GM12878 (cell line): ENCODE measurements around the gene LASP1NB.
A peak's percentile ranks its signal among the peaks of the same experiment; 100 is the strongest.

Experiments
- ATAC-seq: fragments of 200-7000 bp; cut with Tn5 transposase; 3 replicates; pipeline ENCODE4 v1.9.1; 2020; ENCODE audit warnings: mild to moderate bottlenecking, moderate library complexity
- BruUV-seq: library from RNA; stranded (reverse); fragments of 400-500 nt; replicated peaks from 2 replicates; lab custom pipeline; 2021; lab: Mats Ljungman, UMichigan
- CTCF ChIA-PET: fragments of 300-600 bp; sonication (Branson Sonifier 250); formaldehyde crosslinking; extraction: SDS; loops from one replicate; lab custom pipeline; 2021; ENCODE audit warnings: inconsistent platforms; lab: Yijun Ruan, JAX
- POLR2A ChIA-PET: fragments of 350-600 bp; formaldehyde crosslinking; extraction: SDS; loops from one replicate; lab custom pipeline; 2021; ENCODE audit warnings: inconsistent platforms; lab: Charles Lee
- RAD21 ChIA-PET: fragments of 300-600 bp; sonication (Branson Sonifier 250); formaldehyde crosslinking; loops from one replicate; lab custom pipeline; 2023; ENCODE audit warnings: antibody characterized with exemption; ENCODE audit not compliant: unreplicated experiment; lab: Charles Lee
- SMC1A ChIA-PET: fragments of 300-600 bp; sonication (Branson Sonifier 250); formaldehyde crosslinking; loops from one replicate; lab custom pipeline; 2023; ENCODE audit not compliant: unreplicated experiment, uncharacterized antibody; lab: Charles Lee
- DNase-seq: peaks from one replicate; pipeline ENCODE4 v3.0.0-alpha.2; 2011; ENCODE audit warnings: low read depth, low spot score
- FAIRE-seq: peaks from 3 replicates; lab custom pipeline; 2011; peaks lifted over from hg19 to GRCh38; lab: Jason Lieb, UNC
- H2AFZ ChIP-seq: 2 replicates; pipeline ENCODE4 v1.6.0; 2011; ENCODE audit warnings: low read depth, low read length, control low read depth; ENCODE audit not compliant: control insufficient read depth
- H3K27ac ChIP-seq: 2 replicates; pipeline ENCODE4 v1.5.1; 2011; ENCODE audit warnings: control low read depth; ENCODE audit not compliant: control insufficient read depth, insufficient read depth
- H3K27me3 ChIP-seq, 2 experiments: replicated peaks in 1 of 2; 2 replicates each; pipeline versions ENCODE4 v1.6.0 to v1.6.1; 2011; ENCODE audit warnings: low read length in 1 of 2; ENCODE audit not compliant: control insufficient read depth in 2 of 2, insufficient read depth in 2 of 2
- H3K36me3 ChIP-seq, 2 experiments: 2 replicates each; pipeline ENCODE4 v1.5.1; 2011; ENCODE audit warnings: low read length in 1 of 2; ENCODE audit not compliant: control insufficient read depth in 2 of 2, insufficient read depth in 2 of 2
- H3K4me1 ChIP-seq: 2 replicates; pipeline ENCODE4 v1.6.1; 2011; ENCODE audit warnings: mild to moderate bottlenecking, low read length, moderate library complexity, mixed read lengths; ENCODE audit not compliant: control insufficient read depth, insufficient read depth
- H3K4me2 ChIP-seq: 2 replicates; pipeline ENCODE4 v1.6.0; 2011; ENCODE audit warnings: control low read depth; ENCODE audit not compliant: control insufficient read depth, insufficient read depth
- H3K4me3 ChIP-seq: fragments of 200-600 bp; sonication (generic); 2 replicates; pipeline ENCODE4 v1.5.1; 2016
- H3K79me2 ChIP-seq: 2 replicates; pipeline ENCODE4 v1.6.0; 2011; ENCODE audit warnings: low read length; ENCODE audit not compliant: control insufficient read depth, insufficient read depth
- H3K9ac ChIP-seq: 2 replicates; pipeline ENCODE4 v1.8.0; 2011; ENCODE audit warnings: low read length, control low read depth, mixed read lengths; ENCODE audit not compliant: control insufficient read depth, insufficient read depth
- H3K9me3 ChIP-seq: replicated peaks from 3 replicates; pipeline ENCODE4 v1.5.1; 2011; ENCODE audit warnings: mild to moderate bottlenecking, low read length; ENCODE audit not compliant: control insufficient read depth, insufficient read depth
- H4K20me1 ChIP-seq: 2 replicates; pipeline ENCODE4 v1.6.0; 2011; ENCODE audit not compliant: control insufficient read depth, insufficient read depth
- CUX1 ChIP-seq: IDR thresholded peaks from 2 replicates; pipeline ENCODE4 v1.6.1; 2012; ENCODE audit warnings: improper control_type of control experiment, low read depth, low read length; ENCODE audit not compliant: insufficient replicate concordance
- NFXL1 ChIP-seq: fragments of 450-650 bp; IDR thresholded peaks from 2 replicates; pipeline ENCODE4 v1.6.1; 2017; ENCODE audit warnings: antibody characterized with exemption, mild to moderate bottlenecking, borderline replicate concordance
- SMARCA5 ChIP-seq: fragments of 450-650 bp; IDR thresholded peaks from 2 replicates; pipeline ENCODE4 v1.6.1; 2017; ENCODE audit warnings: mild to moderate bottlenecking
- SPI1 ChIP-seq: IDR thresholded peaks from 2 replicates; pipeline ENCODE4 v1.6.1; 2011; ENCODE audit warnings: low read depth, mild to moderate bottlenecking, low read length, moderate library complexity, borderline replicate concordance; ENCODE audit not compliant: insufficient read depth
- WGBS: methylation state at CpG from one replicate; pipeline ENCODE4 v1.1.6; 2016; ENCODE audit warnings: low lambda C conversion rate; ENCODE audit not compliant: insufficient replicate concordance, insufficient coverage; ENCODE audit errors: missing lambda C conversion rate; 5-methylcytosine and 5-hydroxymethylcytosine counted together
- in situ Hi-C: fragments of 300-500 bp; cut with MboI; formaldehyde crosslinking; loops from 9 replicates; pipeline ENCODE4 v1.14.3; 2018; ENCODE audit warnings: mixed read lengths
- intact Hi-C: fragments of 100-400 bp; cut with micrococcal nuclease; formaldehyde crosslinking; loops from one replicate; pipeline ENCODE4 v1.14.2; 2022; ENCODE audit not compliant: unreplicated experiment

The LASP1NB gene

GRCh38 chr17:38898812-38899348 lies 26.5 kb upstream of the LASP1NB start (continued):
- TF ChIP-seq CUX1 = no peak
- no peak for TF ChIP-seq NFXL1

- Histone ChIP-seq H3K27ac (peak overlapping the region; percentile 96), H3K4me2 (peak overlapping the region; percentile 84), H3K36me3 (peaks cover 14 to 16% of the 10 kb centered on the region in 2 experiments), H3K79me2 (peaks cover 4% of the 10 kb centered on the region), H3K9me3 (no peaks in the 10 kb centered on the region; the same call in 2 of the 3 replicates), H2AFZ (peak overlapping the region; percentile 75), H3K4me3 (0 out of 2 replicates have a peak overlapping the region, but pooled peaks have one; percentile 15)
- in situ Hi-C loops (no loop called here), intact Hi-C loops (no loop called here)
- CTCF ChIA-PET = interaction anchor here (0.5 to 2.0 kb wide), 3 partner anchors 27 to 61 kb away, joined by 3 to 6 read pairs (median 4); no protein-coding TSS in a partner anchor
- DNase-seq = no peak
- BruUV-seq = no TSS peak
- WGBS = 4% methylated on average over 4 of the region's 5 CpGs
- peak; percentile 62; the same call in 1 of the 2 replicates for TF ChIP-seq SMARCA5
- TF ChIP-seq SPI1 = no peak
- TF ChIP-seq, all 136 proteins: peak for 1
- POLR2A ChIA-PET = interaction anchor here (0.5 to 2.8 kb wide), 6 partner anchors 8 to 150 kb away, joined by 3 to 21 read pairs (median 6); partner anchors contain the start of genes LASP1 and RPL23
- Histone ChIP-seq H3K9ac (peak overlapping the region; percentile 75), H3K4me1 (peaks cover 28% of the 10 kb centered on the region), H4K20me1 (no peaks in the 10 kb centered on the region), H3K27me3 (no peaks in the 10 kb centered on the region)
- peak; percentile 6; the same call in 1 of the 3 replicates for ATAC-seq
- no peak for FAIRE-seq
- SMC1A ChIA-PET = interaction anchor here (0.6 to 1.9 kb wide), 5 partner anchors 9 to 84 kb away, joined by 3 to 6 read pairs (median 3); partner anchors contain the start of gene LASP1
- RAD21 ChIA-PET = interaction anchor here (1.4 to 2.4 kb wide), 3 partner anchors 14 to 30 kb away, joined by 3 to 10 read pairs (median 9); partner anchors contain the start of gene LASP1
Measured at GRCh38 chr17:38899421-38899820, 26.0 kb upstream of the LASP1NB start.
